Transverse colon (tissue), 4 donors: ENCODE data around the gene CHCHD6. TPM values are rescaled to one million over a fixed set of nuclear protein-coding genes. Genes with fewer than 3 reads are reported as not detected.

Experiments used
- DNase-seq: peaks from one replicate; pipeline ENCODE4 v3.0.0-alpha.2; 2019
- H3K27ac ChIP-seq, 4 donors: fragments of 200-600 bp; sonication (generic); 2 replicates each; pipeline ENCODE4 v1.5.1; 2016 to 2018; ENCODE audit warnings: inconsistent platforms in 4 of 4
- H3K27me3 ChIP-seq: fragments of 200-600 bp; sonication (generic); 2 replicates; pipeline ENCODE4 v1.5.1; 2017; ENCODE audit warnings: inconsistent platforms
- H3K36me3 ChIP-seq, 4 donors: fragments of 200-600 bp; sonication (generic); 2 replicates each; pipeline ENCODE4 v1.5.1; 2017 to 2019; ENCODE audit warnings: inconsistent platforms in 4 of 4
- H3K4me1 ChIP-seq, 4 donors: fragments of 200-600 bp; sonication (generic); 2 replicates each; pipeline ENCODE4 v1.5.1; 2017 to 2020; ENCODE audit warnings: inconsistent platforms in 4 of 4
- H3K4me3 ChIP-seq, 4 donors: fragments of 200-600 bp; sonication (generic); 1 replicate in 1 of 4; 2 replicates in 3 of 4; pipeline versions ENCODE4 v1.5.1 to v1.6.1; 2017 to 2019; ENCODE audit warnings: inconsistent platforms in 4 of 4
- H3K9me3 ChIP-seq, 2 donors: fragments of 200-600 bp; sonication (generic); 2 replicates each; pipeline ENCODE4 v1.5.1; 2017 to 2019; ENCODE audit warnings: inconsistent platforms in 2 of 2
- EP300 ChIP-seq: sonication (generic); formaldehyde crosslinking; IDR thresholded peaks from one replicate; pipeline ENCODE4 v1.6.1; 2017; ENCODE audit warnings: antibody characterized with exemption, low read depth
- POLR2A ChIP-seq: fragments of 450-650 bp; IDR thresholded peaks from one replicate; pipeline ENCODE4 v1.6.1; 2016; ENCODE audit warnings: antibody characterized with exemption, mild to moderate bottlenecking, moderate library complexity
- POLR2AphosphoS5 ChIP-seq, 3 donors: sonication (generic); formaldehyde crosslinking; IDR thresholded peaks; one replicate each; pipeline ENCODE4 v1.6.1; 2016; ENCODE audit warnings: antibody characterized with exemption in 3 of 3
- WGBS, 2 donors: methylation state at CpG; one replicate each; pipeline ENCODE4 v1.1.5; 2018; ENCODE audit warnings: low coverage in 1 of 2; 5-methylcytosine and 5-hydroxymethylcytosine counted together
- in situ Hi-C, 4 donors: fragments of 200-750 bp; cut with MboI; loops; one replicate each; pipeline versions ENCODE4 v1.15.0 to v1.15.1; 2017; ENCODE audit warnings: low sequenced_read_pairs in 3 of 4, low pct_ligation_motif_present in 1 of 4, low pct_unique_long_range_greater_than_20kb in 1 of 4
- intact Hi-C: fragments of 100-400 bp; cut with DNase I; formaldehyde crosslinking; loops from one replicate; pipeline ENCODE4 v1.15.1; 2023; ENCODE audit warnings: low total_unique reads
- total RNA-seq, 4 donors: library from RNA; depleted of rRNA; stranded (reverse); fragments of >200 nt; gene quantifications; one replicate each; pipeline ENCODE4 v1.1.0, GENCODE V29; 2016
- TF ChIP-seq, protein P1 (sequence below), 5 experiments: fragments of 200-600 bp in 3 of 5; fragments of 450-650 bp in 2 of 5; sonication (generic) in 3 of 5; IDR thresholded peaks; 1 replicate in 2 of 5; 2 replicates in 3 of 5; pipeline ENCODE4 v1.5.1; 2016 to 2017; ENCODE audit warnings: antibody characterized with exemption in 5 of 5, inconsistent platforms in 3 of 5, mild to moderate bottlenecking in 2 of 5, moderate library complexity in 1 of 5

CHCHD6 gene
- total RNA-seq, 4 donors from 2014 or later, result 4.6 to 12.1 (median 5.3) TPM

DNA sequence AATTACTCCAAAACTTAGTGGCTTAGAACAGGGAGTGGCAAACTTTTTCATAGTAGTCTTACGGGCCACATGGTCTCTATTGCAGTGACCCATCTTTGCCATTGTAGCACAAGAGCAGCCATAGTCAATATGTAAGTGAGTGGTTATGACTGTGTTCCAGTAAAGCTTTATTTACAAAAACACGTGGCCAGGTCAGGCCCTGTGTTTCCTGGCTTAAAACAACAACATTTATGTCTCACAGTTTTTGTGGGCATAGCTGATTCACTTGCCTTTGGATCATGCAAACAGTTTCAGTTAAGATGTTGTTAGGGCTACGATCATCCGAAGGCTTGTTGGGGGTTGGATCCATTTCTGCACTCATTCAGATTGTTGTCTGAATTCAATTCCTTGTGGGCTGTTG lies 103.8 kb downstream of the CHCHD6 start:
- in situ Hi-C loops, result no loop called here

DNA sequence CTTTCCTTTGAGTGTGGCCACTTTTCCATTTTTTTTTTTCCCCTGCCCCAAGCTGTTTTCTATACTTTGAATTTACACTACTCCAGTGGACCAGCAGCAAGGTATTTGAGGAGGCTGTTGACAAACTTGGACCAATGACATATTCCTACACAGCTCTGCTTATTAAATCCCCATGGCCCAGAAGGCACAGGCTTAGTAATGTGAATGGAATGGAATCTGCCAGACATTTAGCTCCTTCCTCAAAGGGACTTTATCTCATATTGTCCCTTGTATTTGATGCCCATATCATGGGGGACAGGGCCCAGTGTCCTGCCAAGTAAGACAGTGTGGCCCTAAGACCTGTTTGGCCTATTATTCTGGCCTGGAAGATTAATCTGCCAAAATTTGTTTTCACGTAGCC lies 107.5 kb downstream of the CHCHD6 start:
- in situ Hi-C loops (no loop called here), intact Hi-C loops (no loop called here)
- H3K4me1 ChIP-seq, result no peaks in the 10 kb centered on the region
- TF ChIP-seq POLR2AphosphoS5 (IDR thresholded peaks at IDR 0.05) (no peak), EP300 (no peak)
- 91% methylated on average over 1 of the region's 1 CpG for whole genome bisulfite sequencing, 2 donors
- DNase-seq, result no peak
- H3K27ac ChIP-seq, result no peak overlapping the region
- H3K36me3 ChIP-seq, result no peaks in the 10 kb centered on the region
- no peaks in the 10 kb centered on the region for H3K9me3 ChIP-seq
- no peaks in the 10 kb centered on the region for H3K27me3 ChIP-seq
- no peak overlapping the region for H3K4me3 ChIP-seq

More for the DNA sequence above, 103.8 kb downstream of the CHCHD6 start:
- Histone ChIP-seq H3K36me3 (no peaks in the 10 kb centered on the region), H3K4me3 (no peak overlapping the region), H3K27ac (no peak overlapping the region), H3K4me1 (no peaks in the 10 kb centered on the region), H3K9me3 (no peaks in the 10 kb centered on the region), H3K27me3 (no peaks in the 10 kb centered on the region)
- intact Hi-C loops, result no loop called here
- DNase-seq, result no peak
- TF ChIP-seq POLR2A (no peak), POLR2AphosphoS5 (IDR thresholded peaks at IDR 0.05) (no peak), EP300 (no peak)
- TF ChIP-seq, protein P1, sequence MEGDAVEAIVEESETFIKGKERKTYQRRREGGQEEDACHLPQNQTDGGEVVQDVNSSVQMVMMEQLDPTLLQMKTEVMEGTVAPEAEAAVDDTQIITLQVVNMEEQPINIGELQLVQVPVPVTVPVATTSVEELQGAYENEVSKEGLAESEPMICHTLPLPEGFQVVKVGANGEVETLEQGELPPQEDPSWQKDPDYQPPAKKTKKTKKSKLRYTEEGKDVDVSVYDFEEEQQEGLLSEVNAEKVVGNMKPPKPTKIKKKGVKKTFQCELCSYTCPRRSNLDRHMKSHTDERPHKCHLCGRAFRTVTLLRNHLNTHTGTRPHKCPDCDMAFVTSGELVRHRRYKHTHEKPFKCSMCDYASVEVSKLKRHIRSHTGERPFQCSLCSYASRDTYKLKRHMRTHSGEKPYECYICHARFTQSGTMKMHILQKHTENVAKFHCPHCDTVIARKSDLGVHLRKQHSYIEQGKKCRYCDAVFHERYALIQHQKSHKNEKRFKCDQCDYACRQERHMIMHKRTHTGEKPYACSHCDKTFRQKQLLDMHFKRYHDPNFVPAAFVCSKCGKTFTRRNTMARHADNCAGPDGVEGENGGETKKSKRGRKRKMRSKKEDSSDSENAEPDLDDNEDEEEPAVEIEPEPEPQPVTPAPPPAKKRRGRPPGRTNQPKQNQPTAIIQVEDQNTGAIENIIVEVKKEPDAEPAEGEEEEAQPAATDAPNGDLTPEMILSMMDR (IDR thresholded peaks at IDR 0.05), result no peak
- WGBS, 2 donors, result 86 to 90% methylated on average over 3 to 4 of the region's 4 CpGs

DNA sequence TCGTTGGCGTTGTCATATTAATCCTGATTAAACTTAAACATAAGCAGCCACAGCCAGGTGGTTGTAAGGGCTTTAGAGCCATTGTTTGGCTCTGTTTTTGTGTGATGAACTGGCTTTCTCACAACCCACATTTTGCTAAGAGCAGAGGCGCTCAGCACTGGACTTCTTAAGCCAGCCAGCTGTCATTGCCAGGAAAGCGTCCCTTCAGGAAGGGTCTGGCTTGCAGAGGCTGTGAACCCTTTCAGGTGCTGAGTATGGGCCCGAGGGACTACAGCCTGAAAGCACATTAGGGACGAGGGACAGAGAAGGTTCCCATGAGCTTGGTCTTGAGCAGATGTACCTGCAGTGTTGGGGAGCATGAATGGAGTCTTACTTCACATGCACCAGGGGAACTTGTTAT lies 112.3 kb downstream of the CHCHD6 start:
- DNase-seq, result no peak
- WGBS, 2 donors, result 66 to 85% methylated on average over 2 to 6 of the region's 6 CpGs
- H3K27ac ChIP-seq, result no peak overlapping the region
- no peaks in the 10 kb centered on the region for H3K36me3 ChIP-seq
- TF ChIP-seq EP300, result no peak
- TF ChIP-seq POLR2AphosphoS5 (IDR thresholded peaks at IDR 0.05), result no peak
- TF ChIP-seq, protein P1 (IDR thresholded peaks at IDR 0.05), result no peak
- TF ChIP-seq POLR2A, result no peak
- H3K27me3 ChIP-seq, result no peaks in the 10 kb centered on the region
- no peaks in the 10 kb centered on the region for H3K9me3 ChIP-seq
- H3K4me1 ChIP-seq, result peaks cover 0 to 8% (median 7%) of the 10 kb centered on the region in 4 donors
- intact Hi-C loops (no loop called here), in situ Hi-C loops (no loop called here)
- H3K4me3 ChIP-seq, result no peak overlapping the region

DNA sequence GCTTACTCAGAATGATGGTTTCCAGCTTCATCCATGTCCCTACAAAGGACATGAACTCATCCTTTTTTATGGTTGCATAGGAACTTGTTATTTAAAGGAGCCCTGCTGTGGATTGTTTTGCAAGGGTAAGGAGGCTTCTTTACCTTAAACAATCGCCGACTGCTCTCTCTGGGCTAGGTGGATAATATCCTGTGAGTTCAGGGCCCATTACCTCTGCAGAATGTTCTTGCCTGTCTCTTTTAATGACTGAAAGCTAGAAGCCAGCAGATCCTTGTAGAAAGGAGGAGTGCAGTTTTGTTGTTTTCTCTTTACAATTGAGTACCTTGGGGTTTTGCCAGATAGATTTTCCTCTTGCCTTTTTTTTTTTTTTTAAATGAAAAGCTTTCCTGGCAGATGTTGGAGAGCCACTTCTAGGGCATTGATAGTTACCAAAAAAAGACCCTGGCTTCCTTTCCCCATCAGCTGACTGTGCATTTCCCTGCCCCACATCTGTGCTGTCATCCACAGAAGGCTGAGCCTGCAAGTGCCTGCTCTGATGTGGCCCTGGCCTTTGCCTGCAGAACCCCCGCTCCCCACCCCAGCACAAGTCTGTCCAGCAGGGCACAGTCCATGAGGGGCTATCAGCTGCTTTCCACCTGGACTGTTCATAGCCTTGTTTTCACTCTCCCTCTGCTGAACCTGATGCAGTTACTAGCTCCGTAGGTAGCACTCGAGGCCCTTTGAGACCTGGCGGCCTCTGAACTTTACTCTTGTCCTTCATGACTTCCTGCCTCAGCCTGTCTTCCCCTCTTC lies 113.1 kb downstream of the CHCHD6 start:
- H3K4me3 ChIP-seq, result no peak overlapping the region
- no peaks in the 10 kb centered on the region for H3K9me3 ChIP-seq
- H3K27ac ChIP-seq, result no peak overlapping the region
- H3K36me3 ChIP-seq, result no peaks in the 10 kb centered on the region
- no peak for DNase-seq
- H3K4me1 ChIP-seq, result peaks cover 0 to 8% (median 7%) of the 10 kb centered on the region in 4 donors
- WGBS, 2 donors, result 68 to 77% methylated on average over 5 to 6 of the region's 6 CpGs
- no peaks in the 10 kb centered on the region for H3K27me3 ChIP-seq
- in situ Hi-C loops (no loop called here), intact Hi-C loops (no loop called here)
- no peak for TF ChIP-seq POLR2AphosphoS5 (IDR thresholded peaks at IDR 0.05)
- TF ChIP-seq, protein P1 (IDR thresholded peaks at IDR 0.05), result no peak
